GM18508 (cell line): ENCODE measurements around the gene MKI67.
"Not testable (repeated sequence)": the region's sequence is repeated elsewhere in the genome, so short reads cannot be mapped to it uniquely, and the experiment has no call there.

Source experiments
- ATAC-seq: cut with Tn5 transposase; IDR thresholded peaks from one replicate; pipeline ENCODE4 v1.9.1; 2021; ENCODE audit warnings: moderate number of reproducible peaks; ENCODE audit not compliant: insufficient read depth, unreplicated experiment

MKI67 gene

DNA sequence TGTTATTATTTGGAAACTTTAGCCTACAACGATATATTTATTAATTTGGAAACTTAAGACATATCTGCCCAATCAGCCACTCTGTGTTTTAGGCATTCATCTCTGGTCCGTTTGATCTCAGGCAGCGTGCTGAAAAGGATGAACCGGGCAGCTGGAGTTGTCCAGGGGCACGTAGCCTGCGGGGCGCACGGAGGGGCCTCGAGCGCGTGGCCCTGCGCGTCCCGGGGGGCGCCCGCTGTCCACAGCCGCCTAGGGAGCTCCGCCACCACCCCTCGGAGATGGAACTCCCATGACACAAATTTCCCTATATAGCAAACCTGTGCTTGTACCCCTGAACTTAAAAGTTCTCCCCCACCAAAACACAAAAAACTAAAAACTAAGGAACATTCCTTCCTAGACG, 24.3 kb upstream of the MKI67 start:
- no peak for ATAC-seq

DNA sequence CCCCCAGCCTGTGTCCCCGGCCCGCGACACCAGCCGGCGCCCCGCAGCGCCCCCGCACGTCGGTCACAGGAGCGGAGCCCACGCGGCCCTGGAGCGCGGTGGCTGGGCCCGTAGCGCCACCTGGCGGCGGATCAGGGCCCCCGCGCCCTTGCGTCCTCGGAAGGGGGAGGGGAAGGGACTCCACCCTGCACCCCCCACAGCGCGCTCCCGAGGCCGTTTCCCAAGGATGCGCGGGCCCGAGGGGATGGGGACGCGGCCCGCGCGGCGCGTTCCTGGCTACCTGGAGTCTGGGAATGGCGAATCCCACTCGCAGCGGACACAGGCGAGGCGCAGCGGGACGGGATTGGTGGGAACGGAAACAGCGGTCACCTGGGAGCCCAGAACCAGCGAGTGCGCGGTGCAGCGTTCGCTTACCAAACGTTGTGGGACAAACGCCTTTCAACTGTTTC, 23.8 kb upstream of the MKI67 start:
- peak; percentile 45 for ATAC-seq

- ATAC-seq: no peak
Measured at GRCh38 chr10:128149267-128150014, 23.2 kb upstream of the MKI67 start.

DNA sequence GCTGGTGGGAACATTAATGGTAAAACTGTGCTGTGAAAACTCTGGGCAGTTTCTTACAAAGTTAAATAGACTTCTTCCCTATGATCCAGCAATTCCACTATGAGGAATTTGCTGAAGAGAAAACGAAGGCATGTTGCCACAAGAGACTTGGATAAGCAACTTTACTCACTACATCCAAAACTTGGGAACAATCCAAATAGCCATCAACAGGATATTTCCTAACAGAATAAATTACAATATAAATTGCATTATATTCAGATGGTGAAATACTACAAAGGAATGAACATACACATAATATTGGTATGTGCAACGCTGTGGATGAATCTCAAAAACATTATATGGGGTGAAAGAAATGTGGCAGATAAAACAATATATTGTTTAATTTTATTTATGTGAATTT, 21.4 kb upstream of the MKI67 start:
- ATAC-seq: no peak

DNA sequence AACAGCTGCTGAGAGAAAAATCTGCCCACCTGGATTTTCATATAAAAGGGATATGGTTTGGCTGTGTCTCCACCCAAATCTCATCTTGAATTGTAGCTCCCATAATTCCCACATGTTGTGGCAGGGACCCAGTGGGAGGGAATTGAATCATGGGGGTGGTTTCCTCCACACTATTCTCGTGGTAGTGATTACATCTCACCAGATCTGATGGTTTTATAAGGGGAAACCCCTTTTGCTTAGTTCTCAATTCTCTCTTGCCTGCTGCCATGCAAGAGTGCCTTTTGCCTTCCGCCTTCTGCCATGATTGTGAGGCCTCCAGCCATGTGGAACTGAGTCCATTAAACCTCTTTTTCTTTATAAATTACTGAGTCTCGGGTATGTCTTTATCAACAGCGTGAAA, 20.8 kb upstream of the MKI67 start:
- ATAC-seq: no peak

DNA sequence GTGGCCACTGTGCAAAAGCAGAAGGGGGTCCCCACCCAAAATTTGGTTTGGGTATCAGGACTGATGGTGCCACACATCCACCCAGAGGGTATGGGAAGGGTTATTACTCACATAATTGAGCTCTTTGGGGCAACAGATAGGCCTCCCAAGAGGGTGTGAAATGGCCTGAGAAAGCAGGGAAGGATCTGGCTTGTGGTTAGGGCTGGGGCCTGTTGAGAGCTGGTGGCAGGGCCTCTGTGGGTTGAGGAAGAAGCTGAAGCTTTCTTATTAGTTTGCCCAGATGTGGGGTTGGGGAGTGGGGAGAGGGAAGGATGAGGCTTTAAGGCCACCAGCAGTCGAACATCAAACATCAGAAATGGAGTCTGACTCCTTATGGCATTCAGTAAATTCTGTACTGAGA, 18.3 kb upstream of the MKI67 start:
- ATAC-seq: no peak

DNA sequence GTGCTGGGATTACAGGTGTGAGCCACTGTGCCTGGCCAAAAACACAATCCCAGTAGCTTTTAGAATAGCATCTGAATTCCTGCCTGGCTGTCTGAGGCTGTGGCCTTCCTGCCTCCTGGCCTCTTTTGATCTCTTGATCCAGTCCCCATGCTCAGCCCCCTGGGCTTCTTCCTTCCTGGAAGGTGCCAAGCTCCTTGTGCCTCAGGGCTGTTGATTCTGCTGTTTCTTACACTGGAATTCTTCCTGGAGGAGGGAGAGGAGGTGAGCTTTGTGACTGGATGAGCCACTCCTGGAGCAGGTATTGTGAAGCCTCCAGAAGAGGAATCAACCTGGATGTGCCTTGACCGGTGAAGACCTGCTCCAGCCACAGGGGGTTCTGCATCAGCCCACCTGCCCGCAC, 17.3 kb upstream of the MKI67 start:
- ATAC-seq: no peak

- no peak for ATAC-seq
Measured at GRCh38 chr10:128140425-128140824, 14.2 kb upstream of the MKI67 start.

- not testable (repeated sequence) for ATAC-seq
Measured at GRCh38 chr10:128138429-128138828, 12.2 kb upstream of the MKI67 start.

DNA sequence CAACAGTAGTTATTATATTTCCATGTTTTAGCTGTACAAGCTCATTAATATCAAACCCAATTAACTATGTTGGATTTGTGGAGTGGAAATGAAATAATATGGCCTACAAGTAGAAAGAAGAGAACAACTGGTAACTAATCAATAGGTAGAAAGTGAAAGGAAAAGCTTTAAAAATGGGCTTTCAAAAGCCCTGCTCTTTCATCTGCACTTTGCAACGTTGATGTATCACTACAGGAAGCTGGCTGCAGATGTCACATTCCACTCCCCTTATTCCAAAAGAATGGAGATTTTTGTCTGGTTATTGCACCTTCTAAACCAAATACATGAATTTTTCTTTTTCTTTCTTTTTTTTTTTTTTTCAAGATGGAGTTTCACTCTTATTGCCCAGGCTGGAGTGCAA, 11.7 kb upstream of the MKI67 start:
- no peak for ATAC-seq

DNA sequence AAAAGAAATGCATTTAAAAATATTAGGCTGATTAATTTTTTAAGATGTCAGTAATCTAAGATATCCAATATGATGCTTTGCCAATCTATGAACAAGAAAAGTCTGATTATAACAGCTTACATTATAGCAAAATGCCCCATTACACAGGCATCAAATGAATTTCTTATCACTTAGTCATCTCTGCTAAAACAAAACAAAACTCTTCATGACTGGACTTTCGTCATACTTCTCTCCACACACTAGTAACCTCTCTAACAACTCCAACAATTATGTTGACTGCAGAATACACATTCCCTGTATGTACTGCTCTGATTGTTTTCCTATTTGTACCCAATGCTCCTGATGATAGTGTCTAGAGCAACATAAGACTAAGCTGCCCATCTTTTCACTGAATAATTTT, 3.8 kb upstream of the MKI67 start:
- no peak for ATAC-seq

DNA sequence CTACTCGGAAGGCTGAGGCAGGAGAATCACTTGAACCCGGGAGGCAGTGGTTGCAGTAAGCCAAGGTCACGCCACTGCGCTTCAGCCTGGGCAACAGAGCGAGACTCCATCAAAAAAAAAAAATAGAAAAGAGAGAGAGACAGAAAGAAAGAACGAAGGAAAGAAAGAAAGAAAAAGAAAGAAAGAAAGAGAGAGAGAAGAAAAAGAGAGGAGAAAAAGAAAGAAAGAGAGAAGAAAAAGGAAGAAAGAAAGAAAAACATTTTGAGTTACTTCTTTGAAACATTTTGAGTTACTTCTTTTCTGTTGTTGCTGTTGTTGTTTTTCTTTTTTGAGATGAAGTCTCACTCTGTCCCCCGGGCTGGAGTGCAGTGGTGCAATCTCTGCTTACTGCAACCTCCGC, 2.4 kb upstream of the MKI67 start:
- ATAC-seq: no peak

- no peak for ATAC-seq
Measured at GRCh38 chr10:128125416-128125943, 743 bp downstream of the MKI67 start.

GRCh38 chr10:128124813-128125403, 1.3 kb downstream of the MKI67 start:
- no peak for ATAC-seq

DNA sequence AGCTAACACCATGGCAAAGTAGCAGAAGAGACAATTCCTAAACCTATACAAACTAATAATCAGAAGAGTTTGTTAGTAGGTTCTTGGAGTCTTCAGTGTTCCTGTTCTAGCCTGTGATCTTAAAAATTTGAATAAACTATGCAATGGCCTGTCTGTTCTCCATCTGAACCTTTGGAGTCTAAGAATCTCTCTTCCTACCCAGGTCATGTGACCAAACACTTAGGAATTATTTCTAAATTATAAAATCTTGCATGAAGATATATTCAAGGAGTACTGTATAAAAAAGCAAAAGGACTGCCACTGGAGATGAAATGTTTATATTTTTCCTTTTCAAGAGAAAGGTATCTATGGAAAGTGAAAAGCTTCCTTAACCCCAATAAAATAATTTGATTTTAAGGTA, 2.4 kb downstream of the MKI67 start:
- ATAC-seq: no peak

GRCh38 chr10:128122931-128123330, 3.3 kb downstream of the MKI67 start:
- ATAC-seq: no peak

GRCh38 chr10:128121750-128122412, 4.3 kb downstream of the MKI67 start:
- no peak for ATAC-seq

DNA sequence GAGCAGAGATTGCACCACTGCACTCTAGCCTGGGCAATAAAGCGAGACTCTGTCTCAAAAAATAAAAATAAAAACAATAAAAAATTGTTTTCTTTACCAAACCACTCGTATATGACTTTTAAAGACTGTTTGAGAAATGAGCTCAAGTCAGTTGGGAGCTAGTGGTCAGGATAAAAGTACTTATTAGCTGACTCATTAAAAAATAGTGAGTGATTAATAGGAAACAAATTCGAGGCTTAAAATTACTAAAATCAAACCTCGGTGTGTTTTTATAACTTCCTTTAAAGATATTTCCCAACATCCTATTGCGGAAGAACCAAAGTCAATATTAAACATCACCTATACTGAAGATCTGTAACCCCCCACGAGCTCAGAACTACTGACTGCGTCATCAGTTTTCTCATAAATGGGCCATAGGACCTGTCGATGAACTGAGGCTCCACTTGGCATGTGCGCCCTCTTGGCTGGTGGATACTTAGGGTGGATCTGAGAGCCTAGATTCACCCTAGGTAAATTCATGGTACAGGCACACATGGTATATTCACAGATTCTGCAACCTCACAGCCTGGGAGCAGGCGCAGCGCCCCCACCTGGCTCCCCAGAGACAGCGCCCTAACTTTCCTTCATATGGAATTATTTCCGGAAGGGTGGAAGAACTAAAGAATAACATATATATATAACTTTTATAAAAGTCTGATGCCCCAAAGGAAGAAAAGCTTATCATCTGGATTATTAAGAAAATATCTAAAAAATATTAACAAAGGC, 9.2 kb downstream of the MKI67 start:
- no peak for ATAC-seq

GRCh38 chr10:128116187-128116586, 10.0 kb downstream of the MKI67 start:
- ATAC-seq: no peak

DNA sequence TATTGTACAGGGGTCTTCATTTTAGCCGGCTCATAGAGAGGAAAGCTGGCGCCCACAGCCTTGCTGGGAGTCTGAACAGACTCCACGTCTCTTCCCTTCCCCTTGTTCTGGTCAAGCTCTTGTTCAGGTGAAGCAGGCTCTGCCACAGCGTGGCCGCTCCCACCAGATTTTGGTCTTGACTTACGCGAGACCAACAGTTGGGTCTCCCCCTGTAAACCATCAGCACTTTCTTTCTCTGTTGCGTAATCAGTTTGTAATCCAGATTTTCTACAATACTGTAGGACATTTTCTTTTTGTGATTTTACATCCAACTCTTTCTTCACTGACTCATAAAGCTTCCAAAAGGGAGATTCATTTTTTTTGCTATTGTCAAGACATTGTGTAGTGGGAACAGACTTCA, 10.9 kb downstream of the MKI67 start:
- no peak for ATAC-seq

DNA sequence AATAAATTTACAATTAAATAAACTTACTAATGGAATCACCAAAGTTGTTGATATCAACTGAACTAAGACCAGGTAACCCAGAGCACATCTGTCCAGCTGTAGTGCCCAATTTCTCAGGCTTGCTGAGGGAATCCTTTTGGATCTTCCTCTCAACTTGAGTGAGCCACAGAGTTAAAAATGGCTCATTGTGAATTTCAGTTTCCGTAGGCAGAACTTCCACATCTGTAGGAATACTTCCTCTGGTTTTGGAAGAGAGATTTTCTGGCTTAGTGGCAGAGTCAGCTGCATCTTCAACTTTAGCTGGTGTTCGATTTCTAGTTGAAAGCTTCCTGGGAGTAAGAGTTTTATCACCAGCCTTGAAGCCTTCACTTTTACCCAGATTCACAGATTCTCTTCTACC, 11.3 kb downstream of the MKI67 start:
- ATAC-seq: no peak
